Mesothelial cell of epicardium (in vitro differentiated cells): ENCODE measurements around the gene SYTL2. TPM values are rescaled to one million over a fixed set of nuclear protein-coding genes. Genes with fewer than 3 reads are reported as not detected.

Experiments
- DNase-seq, 2 experiments: peaks; one replicate each; pipeline ENCODE4 v3.0.0; 2021; ENCODE audit warnings: low spot score in 2 of 2; ENCODE audit not compliant: unreplicated experiment in 2 of 2
- H3K27ac Mint-ChIP-seq: 2 replicates; pipeline ENCODE4 v1.8.0; 2021; ENCODE audit warnings: mixed read lengths
- H3K27me3 Mint-ChIP-seq: 2 replicates; pipeline ENCODE4 v1.8.0; 2021; ENCODE audit warnings: low read depth, mixed read lengths
- H3K36me3 Mint-ChIP-seq: 2 replicates; pipeline ENCODE4 v1.8.0; 2021; ENCODE audit warnings: mixed read lengths
- H3K4me1 Mint-ChIP-seq: 2 replicates; pipeline ENCODE4 v1.8.0; 2021; ENCODE audit warnings: mixed read lengths
- H3K4me3 Mint-ChIP-seq: 2 replicates; pipeline ENCODE4 v1.8.0; 2021; ENCODE audit warnings: mild to moderate bottlenecking, moderate library complexity, mixed read lengths
- H3K9me3 Mint-ChIP-seq: 2 replicates; pipeline ENCODE4 v1.8.0; 2021; ENCODE audit warnings: mixed read lengths
- CTCF ChIP-seq: fragments of 200-600 bp; sonication (generic); IDR thresholded peaks from one replicate; pipeline ENCODE4 v1.5.0; 2021; ENCODE audit warnings: antibody characterized with exemption; ENCODE audit not compliant: unreplicated experiment
- total RNA-seq: library from RNA; stranded (reverse); gene quantifications from 3 replicates; pipeline ENCODE4 v1.2.1, GENCODE V29; 2021

Gene SYTL2
- total RNA-seq, 1 donor from 2014 or later: 9.9 TPM

- TF ChIP-seq CTCF: no peak
- H3K27me3 Mint-ChIP-seq: peaks cover 4% of the 10 kb centered on the region
Observed at GRCh38 chr11:85805387-85805786, 5.6 kb downstream of the SYTL2 start.

GRCh38 chr11:85803920-85804319 lies 7.0 kb downstream of the SYTL2 start:
- Mint-ChIP-seq H3K27ac (no peak overlapping the region), H3K36me3 (no peaks in the 10 kb centered on the region)
- TF ChIP-seq CTCF: no peak

More at GRCh38 chr11:85805387-85805786, 5.6 kb downstream of the SYTL2 start:
- H3K36me3 Mint-ChIP-seq: no peaks in the 10 kb centered on the region
- no peak for DNase-seq
- peaks cover 8% of the 10 kb centered on the region for H3K4me1 Mint-ChIP-seq
- H3K27ac Mint-ChIP-seq: no peak overlapping the region
- no peaks in the 10 kb centered on the region for H3K9me3 Mint-ChIP-seq
- no peak overlapping the region for H3K4me3 Mint-ChIP-seq

GRCh38 chr11:85803303-85803702 lies 7.6 kb downstream of the SYTL2 start:
- DNase-seq: no peak
- H3K9me3 Mint-ChIP-seq: no peaks in the 10 kb centered on the region
- H3K4me1 Mint-ChIP-seq: no peaks in the 10 kb centered on the region
- no peak overlapping the region for H3K27ac Mint-ChIP-seq
- H3K4me3 Mint-ChIP-seq: no peak overlapping the region
- no peaks in the 10 kb centered on the region for H3K27me3 Mint-ChIP-seq
- TF ChIP-seq CTCF: no peak
- H3K36me3 Mint-ChIP-seq: no peaks in the 10 kb centered on the region

More at GRCh38 chr11:85803920-85804319, 7.0 kb downstream of the SYTL2 start:
- DNase-seq: no peak
- H3K9me3 Mint-ChIP-seq: no peaks in the 10 kb centered on the region
- no peaks in the 10 kb centered on the region for H3K27me3 Mint-ChIP-seq
- H3K4me3 Mint-ChIP-seq: no peak overlapping the region
- no peaks in the 10 kb centered on the region for H3K4me1 Mint-ChIP-seq

- no peaks in the 10 kb centered on the region for H3K9me3 Mint-ChIP-seq
- no peaks in the 10 kb centered on the region for H3K27me3 Mint-ChIP-seq
- DNase-seq: no peak
- H3K4me1 Mint-ChIP-seq: no peaks in the 10 kb centered on the region
- H3K27ac Mint-ChIP-seq: no peak overlapping the region
- no peak for TF ChIP-seq CTCF
- no peaks in the 10 kb centered on the region for H3K36me3 Mint-ChIP-seq
- no peak overlapping the region for H3K4me3 Mint-ChIP-seq
Observed at GRCh38 chr11:85801527-85801926, 9.4 kb downstream of the SYTL2 start.

GRCh38 chr11:85800595-85801342 lies 10.2 kb downstream of the SYTL2 start:
- DNase-seq: no peak
- no peaks in the 10 kb centered on the region for H3K4me1 Mint-ChIP-seq
- no peaks in the 10 kb centered on the region for H3K36me3 Mint-ChIP-seq
- H3K9me3 Mint-ChIP-seq: no peaks in the 10 kb centered on the region
- H3K4me3 Mint-ChIP-seq: no peak overlapping the region
- no peak for TF ChIP-seq CTCF
- no peak overlapping the region for H3K27ac Mint-ChIP-seq
- H3K27me3 Mint-ChIP-seq: no peaks in the 10 kb centered on the region
